ENCODE data around the gene EXTL1.

Gene EXTL1

DNA sequence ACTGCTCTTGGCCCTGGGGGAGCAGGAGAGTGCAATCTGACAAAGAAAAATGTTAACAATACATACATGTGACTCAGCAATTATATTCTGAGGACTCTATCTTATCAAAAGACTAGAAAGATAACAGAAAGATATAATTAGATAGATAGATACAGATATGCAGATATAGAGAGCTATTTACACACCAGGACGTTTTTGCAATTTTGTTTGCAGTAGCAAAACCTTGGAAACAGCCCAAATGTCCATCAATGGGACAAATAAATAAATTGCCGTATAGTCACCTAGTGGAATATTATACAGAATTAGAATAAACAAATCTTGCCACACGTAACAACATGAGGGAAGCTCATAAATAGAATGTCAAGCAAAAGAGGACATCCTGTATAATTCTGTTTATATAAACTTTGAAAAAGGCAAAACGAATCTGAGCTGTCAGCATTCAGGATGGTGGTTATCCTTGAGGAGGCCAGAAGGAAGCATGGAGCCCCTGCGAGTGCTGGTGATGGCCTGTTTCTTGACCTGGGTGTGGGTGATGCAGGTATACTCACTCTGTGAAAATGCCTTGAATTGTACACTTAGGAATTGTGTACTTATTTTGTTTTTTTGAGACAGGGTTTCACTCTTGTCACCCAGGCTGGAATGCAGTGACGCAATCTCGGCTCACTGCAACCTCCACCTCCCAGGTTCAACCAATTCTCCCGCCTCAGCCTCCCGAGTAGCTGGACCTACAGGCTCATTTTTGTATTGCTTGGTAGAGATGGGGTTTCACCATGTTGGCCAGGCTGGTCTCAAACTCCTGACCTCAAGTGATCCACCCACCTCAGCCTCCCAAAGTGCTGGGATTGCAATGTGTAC lies 58.6 kb downstream of the EXTL1 start:
- H3K27ac ChIP-seq (ENCODE audit: low read length), result no peak overlapping the region
- H3K4me3 ChIP-seq (ENCODE audit: low read depth in 1 of 2, low read length in 2 of 2), result no peak overlapping the region
- H3K27me3 ChIP-seq (ENCODE audit: low read depth, low read length), result peaks cover 6% of the 10 kb centered on the region
- H3K36me3 ChIP-seq (ENCODE audit: control insufficient read depth in 1 of 2, insufficient read depth in 2 of 2, low read length in 2 of 2), result no peaks in the 10 kb centered on the region
- H3K9me3 ChIP-seq (ENCODE audit: control insufficient read depth in 1 of 2, low read length in 2 of 2), result no peaks in the 10 kb centered on the region
- H3K4me1 ChIP-seq (ENCODE audit: control insufficient read depth in 1 of 2, insufficient read depth in 2 of 2, low read length in 2 of 2), result no peaks in the 10 kb centered on the region

DNA sequence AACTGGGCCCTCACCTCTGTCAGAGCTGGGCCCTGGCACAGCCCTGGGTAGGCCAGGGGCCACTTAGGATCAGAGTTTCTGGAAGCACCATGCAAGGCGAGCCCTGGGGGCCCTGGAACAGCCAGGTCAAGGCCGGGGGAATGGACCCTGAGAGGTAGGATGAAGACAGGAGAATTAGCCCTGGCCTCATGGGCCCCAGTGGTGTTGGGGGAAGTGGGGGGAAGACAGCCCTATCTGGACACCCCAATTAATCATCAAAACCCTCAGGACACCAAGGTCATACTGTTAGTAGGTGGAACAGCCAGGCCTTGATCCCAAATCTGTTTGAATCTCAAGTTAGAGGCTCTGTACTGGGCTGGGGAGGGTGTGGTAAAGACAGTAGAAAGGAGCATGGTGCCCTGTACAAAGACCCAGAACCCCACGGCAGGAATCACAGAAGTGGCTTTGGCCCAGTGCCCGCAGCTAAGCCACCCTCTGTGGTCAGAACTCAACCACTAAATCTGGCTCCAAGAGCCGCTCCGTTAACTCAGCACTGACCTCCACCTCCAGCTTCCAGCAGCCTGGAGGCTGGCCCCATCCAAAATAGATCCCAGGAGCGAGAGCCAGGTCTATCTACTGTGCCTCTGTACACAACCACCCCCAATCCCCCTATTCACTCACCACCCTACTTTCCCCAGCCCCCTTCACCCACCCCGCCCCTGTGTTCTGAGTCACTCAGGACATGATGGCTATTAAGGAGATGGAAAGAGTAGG lies 59.9 kb downstream of the EXTL1 start:
- H3K27ac ChIP-seq (ENCODE audit: low read length), result no peak overlapping the region

DNA sequence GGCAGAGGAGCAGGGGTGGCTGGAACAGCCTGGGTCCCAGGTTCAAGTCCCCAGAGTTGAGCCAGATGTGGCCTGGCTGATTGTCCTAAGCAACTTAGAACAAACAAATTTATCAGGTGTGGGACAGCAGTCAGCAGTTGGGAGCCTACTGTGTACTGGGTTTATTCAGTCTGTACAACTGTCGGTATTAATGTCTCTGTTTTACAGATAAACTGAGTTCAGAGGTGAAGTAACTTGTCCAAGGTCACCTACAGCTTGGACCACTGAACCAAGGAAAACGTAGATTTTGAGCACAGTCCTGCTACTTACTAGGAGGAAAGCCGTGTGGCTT lies 60.4 kb downstream of the EXTL1 start:
- Histone ChIP-seq H3K27ac (ENCODE audit: low read length) (no peak overlapping the region), H3K4me1 (ENCODE audit: control insufficient read depth in 1 of 2, insufficient read depth in 2 of 2, low read length in 2 of 2) (no peaks in the 10 kb centered on the region), H3K4me3 (ENCODE audit: low read depth in 1 of 2, low read length in 2 of 2) (no peak overlapping the region)

More for the DNA sequence above, 59.9 kb downstream of the EXTL1 start:
- H3K27me3 ChIP-seq (ENCODE audit: low read depth, low read length), result no peaks in the 10 kb centered on the region
- H3K9me3 ChIP-seq (ENCODE audit: control insufficient read depth in 1 of 2, low read length in 2 of 2), result no peaks in the 10 kb centered on the region
- H3K36me3 ChIP-seq (ENCODE audit: control insufficient read depth in 1 of 2, insufficient read depth in 2 of 2, low read length in 2 of 2), result no peaks in the 10 kb centered on the region
- H3K4me1 ChIP-seq (ENCODE audit: control insufficient read depth in 1 of 2, insufficient read depth in 2 of 2, low read length in 2 of 2), result no peaks in the 10 kb centered on the region
- no peak overlapping the region for H3K4me3 ChIP-seq (ENCODE audit: low read depth in 1 of 2, low read length in 2 of 2)

DNA sequence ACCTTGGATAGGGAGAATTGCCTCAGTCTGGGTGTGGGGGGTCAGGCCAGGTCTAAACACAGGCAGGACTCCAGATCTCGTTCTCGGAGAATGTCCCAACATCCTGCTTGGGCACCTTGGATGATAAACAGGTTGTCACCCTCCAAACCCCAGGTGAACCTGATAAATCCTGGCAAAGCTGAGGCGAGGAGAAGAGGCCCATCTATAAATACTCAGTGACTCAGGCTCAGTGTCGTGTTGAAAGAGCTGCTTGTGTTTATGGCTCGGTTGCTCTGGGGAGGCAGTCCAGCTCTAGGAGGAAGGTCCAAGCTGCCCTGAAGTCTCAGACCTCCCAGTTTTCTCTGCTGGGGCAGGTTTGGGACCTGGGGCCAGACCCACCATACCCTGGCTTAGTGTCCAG lies 61.6 kb downstream of the EXTL1 start:
- H3K27ac ChIP-seq (ENCODE audit: low read length), result no peak overlapping the region
- no peaks in the 10 kb centered on the region for H3K36me3 ChIP-seq (ENCODE audit: control insufficient read depth in 1 of 2, insufficient read depth in 2 of 2, low read length in 2 of 2)
- no peaks in the 10 kb centered on the region for H3K4me1 ChIP-seq (ENCODE audit: control insufficient read depth in 1 of 2, insufficient read depth in 2 of 2, low read length in 2 of 2)
- H3K9me3 ChIP-seq (ENCODE audit: control insufficient read depth in 1 of 2, low read length in 2 of 2), result no peaks in the 10 kb centered on the region
- no peaks in the 10 kb centered on the region for H3K27me3 ChIP-seq (ENCODE audit: low read depth, low read length)
- H3K4me3 ChIP-seq (ENCODE audit: low read depth in 1 of 2, low read length in 2 of 2), result no peak overlapping the region

More for the DNA sequence above, 60.4 kb downstream of the EXTL1 start:
- H3K9me3 ChIP-seq (ENCODE audit: control insufficient read depth in 1 of 2, low read length in 2 of 2), result no peaks in the 10 kb centered on the region
- no peaks in the 10 kb centered on the region for H3K27me3 ChIP-seq (ENCODE audit: low read depth, low read length)
- no peaks in the 10 kb centered on the region for H3K36me3 ChIP-seq (ENCODE audit: control insufficient read depth in 1 of 2, insufficient read depth in 2 of 2, low read length in 2 of 2)

DNA sequence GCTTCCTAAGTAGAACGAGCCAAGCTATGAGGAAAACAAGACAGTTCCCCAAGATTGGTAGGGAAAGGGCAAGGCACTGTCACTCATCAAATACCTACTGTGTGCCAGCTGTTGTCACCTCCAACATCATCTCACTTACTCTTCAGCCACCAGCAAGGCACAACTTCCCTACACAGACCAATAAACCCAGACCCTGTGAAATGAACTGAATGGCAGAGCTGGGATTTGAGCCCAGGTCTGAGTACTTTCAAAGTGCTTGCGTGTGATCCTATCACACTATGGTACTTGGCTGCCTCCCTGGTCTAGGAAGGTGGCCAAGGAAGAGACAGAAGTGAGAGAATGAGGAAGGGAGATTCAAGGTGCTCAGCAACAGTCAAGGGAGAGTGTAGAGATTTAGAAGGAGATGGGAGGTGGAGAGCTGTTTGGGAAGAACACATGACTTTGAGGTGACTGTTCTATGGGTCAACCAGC lies 62.6 kb downstream of the EXTL1 start:
- no peak overlapping the region for H3K27ac ChIP-seq (ENCODE audit: low read length)
- H3K36me3 ChIP-seq (ENCODE audit: control insufficient read depth in 1 of 2, insufficient read depth in 2 of 2, low read length in 2 of 2), result no peaks in the 10 kb centered on the region
- H3K4me3 ChIP-seq (ENCODE audit: low read depth in 1 of 2, low read length in 2 of 2), result no peak overlapping the region
- no peaks in the 10 kb centered on the region for H3K4me1 ChIP-seq (ENCODE audit: control insufficient read depth in 1 of 2, insufficient read depth in 2 of 2, low read length in 2 of 2)
- H3K27me3 ChIP-seq (ENCODE audit: low read depth, low read length), result no peaks in the 10 kb centered on the region
- H3K9me3 ChIP-seq (ENCODE audit: control insufficient read depth in 1 of 2, low read length in 2 of 2), result no peaks in the 10 kb centered on the region

DNA sequence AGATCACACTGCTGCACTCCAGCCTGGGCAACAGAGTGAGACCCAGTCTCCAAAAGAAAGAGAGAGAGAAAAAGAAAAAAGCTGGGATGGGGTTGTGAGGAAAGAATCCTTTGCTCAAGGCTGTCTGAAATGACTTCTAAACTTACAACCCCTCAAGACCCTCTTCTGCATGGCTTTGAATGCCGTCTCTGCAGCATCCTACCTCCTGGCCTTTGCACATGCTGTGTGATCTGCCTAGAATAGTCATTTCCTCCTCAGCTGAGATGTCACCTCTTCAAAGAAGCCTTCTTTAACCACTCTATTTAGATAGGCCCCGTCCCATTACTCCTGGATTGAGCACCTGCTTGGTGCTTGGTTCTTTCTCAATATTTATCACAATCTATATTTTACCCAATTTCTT lies 63.3 kb downstream of the EXTL1 start:
- no peak overlapping the region for H3K27ac ChIP-seq (ENCODE audit: low read length)
- H3K27me3 ChIP-seq (ENCODE audit: low read depth, low read length), result no peaks in the 10 kb centered on the region
- H3K9me3 ChIP-seq (ENCODE audit: control insufficient read depth in 1 of 2, low read length in 2 of 2), result no peaks in the 10 kb centered on the region

More for the DNA sequence above, 63.3 kb downstream of the EXTL1 start:
- Histone ChIP-seq H3K4me3 (ENCODE audit: low read depth in 1 of 2, low read length in 2 of 2) (no peak overlapping the region), H3K36me3 (ENCODE audit: control insufficient read depth in 1 of 2, insufficient read depth in 2 of 2, low read length in 2 of 2) (no peaks in the 10 kb centered on the region), H3K4me1 (ENCODE audit: control insufficient read depth in 1 of 2, insufficient read depth in 2 of 2, low read length in 2 of 2) (no peaks in the 10 kb centered on the region)
